ENCODE results near the gene CAPN13.

- TF ChIP-seq GATA2 (IDR thresholded peaks at IDR 0.05; ENCODE audit: low read depth, low read length) (no peak), GATA3 (IDR thresholded peaks at IDR 0.05; ENCODE audit: low read depth, low read length) (no peak)
Measured at GRCh38 chr2:30772021-30772705, 35.1 kb downstream of the CAPN13 start.

Measured in SH-SY5Y (cell line).